Transverse colon (tissue), 4 donors: ENCODE results near the gene CDT1. TPM values are rescaled to one million over a fixed set of nuclear protein-coding genes. Genes with fewer than 3 reads are reported as not detected.

Source experiments
- DNase-seq: peaks from one replicate; pipeline ENCODE4 v3.0.0-alpha.2; 2019
- H3K27ac ChIP-seq, 4 donors: fragments of 200-600 bp; sonication (generic); 2 replicates each; pipeline ENCODE4 v1.5.1; 2016 to 2018; ENCODE audit warnings: inconsistent platforms in 4 of 4
- H3K27me3 ChIP-seq: fragments of 200-600 bp; sonication (generic); 2 replicates; pipeline ENCODE4 v1.5.1; 2017; ENCODE audit warnings: inconsistent platforms
- H3K36me3 ChIP-seq, 4 donors: fragments of 200-600 bp; sonication (generic); 2 replicates each; pipeline ENCODE4 v1.5.1; 2017 to 2019; ENCODE audit warnings: inconsistent platforms in 4 of 4
- H3K4me1 ChIP-seq, 4 donors: fragments of 200-600 bp; sonication (generic); 2 replicates each; pipeline ENCODE4 v1.5.1; 2017 to 2020; ENCODE audit warnings: inconsistent platforms in 4 of 4
- H3K4me3 ChIP-seq, 4 donors: fragments of 200-600 bp; sonication (generic); 1 replicate in 1 of 4; 2 replicates in 3 of 4; pipeline versions ENCODE4 v1.5.1 to v1.6.1; 2017 to 2019; ENCODE audit warnings: inconsistent platforms in 4 of 4
- H3K9me3 ChIP-seq, 2 donors: fragments of 200-600 bp; sonication (generic); 2 replicates each; pipeline ENCODE4 v1.5.1; 2017 to 2019; ENCODE audit warnings: inconsistent platforms in 2 of 2
- EP300 ChIP-seq: sonication (generic); formaldehyde crosslinking; IDR thresholded peaks from one replicate; pipeline ENCODE4 v1.6.1; 2017; ENCODE audit warnings: antibody characterized with exemption, low read depth
- POLR2A ChIP-seq: fragments of 450-650 bp; IDR thresholded peaks from one replicate; pipeline ENCODE4 v1.6.1; 2016; ENCODE audit warnings: antibody characterized with exemption, mild to moderate bottlenecking, moderate library complexity
- POLR2AphosphoS5 ChIP-seq, 3 donors: sonication (generic); formaldehyde crosslinking; IDR thresholded peaks; one replicate each; pipeline ENCODE4 v1.6.1; 2016; ENCODE audit warnings: antibody characterized with exemption in 3 of 3
- WGBS, 2 donors: methylation state at CpG; one replicate each; pipeline ENCODE4 v1.1.5; 2018; ENCODE audit warnings: low coverage in 1 of 2; 5-methylcytosine and 5-hydroxymethylcytosine counted together
- in situ Hi-C, 4 donors: fragments of 200-750 bp; cut with MboI; loops; one replicate each; pipeline versions ENCODE4 v1.15.0 to v1.15.1; 2017; ENCODE audit warnings: low sequenced_read_pairs in 3 of 4, low pct_ligation_motif_present in 1 of 4, low pct_unique_long_range_greater_than_20kb in 1 of 4
- intact Hi-C: fragments of 100-400 bp; cut with DNase I; formaldehyde crosslinking; loops from one replicate; pipeline ENCODE4 v1.15.1; 2023; ENCODE audit warnings: low total_unique reads
- total RNA-seq, 4 donors: library from RNA; depleted of rRNA; stranded (reverse); fragments of >200 nt; gene quantifications; one replicate each; pipeline ENCODE4 v1.1.0, GENCODE V29; 2016
- TF ChIP-seq, protein P1 (sequence below), 5 experiments: fragments of 200-600 bp in 3 of 5; fragments of 450-650 bp in 2 of 5; sonication (generic) in 3 of 5; IDR thresholded peaks; 1 replicate in 2 of 5; 2 replicates in 3 of 5; pipeline ENCODE4 v1.5.1; 2016 to 2017; ENCODE audit warnings: antibody characterized with exemption in 5 of 5, inconsistent platforms in 3 of 5, mild to moderate bottlenecking in 2 of 5, moderate library complexity in 1 of 5

CDT1 gene
- total RNA-seq, 4 donors from 2014 or later = 3.8 to 12.5 (median 6.7) TPM; not detected in 1

DNA sequence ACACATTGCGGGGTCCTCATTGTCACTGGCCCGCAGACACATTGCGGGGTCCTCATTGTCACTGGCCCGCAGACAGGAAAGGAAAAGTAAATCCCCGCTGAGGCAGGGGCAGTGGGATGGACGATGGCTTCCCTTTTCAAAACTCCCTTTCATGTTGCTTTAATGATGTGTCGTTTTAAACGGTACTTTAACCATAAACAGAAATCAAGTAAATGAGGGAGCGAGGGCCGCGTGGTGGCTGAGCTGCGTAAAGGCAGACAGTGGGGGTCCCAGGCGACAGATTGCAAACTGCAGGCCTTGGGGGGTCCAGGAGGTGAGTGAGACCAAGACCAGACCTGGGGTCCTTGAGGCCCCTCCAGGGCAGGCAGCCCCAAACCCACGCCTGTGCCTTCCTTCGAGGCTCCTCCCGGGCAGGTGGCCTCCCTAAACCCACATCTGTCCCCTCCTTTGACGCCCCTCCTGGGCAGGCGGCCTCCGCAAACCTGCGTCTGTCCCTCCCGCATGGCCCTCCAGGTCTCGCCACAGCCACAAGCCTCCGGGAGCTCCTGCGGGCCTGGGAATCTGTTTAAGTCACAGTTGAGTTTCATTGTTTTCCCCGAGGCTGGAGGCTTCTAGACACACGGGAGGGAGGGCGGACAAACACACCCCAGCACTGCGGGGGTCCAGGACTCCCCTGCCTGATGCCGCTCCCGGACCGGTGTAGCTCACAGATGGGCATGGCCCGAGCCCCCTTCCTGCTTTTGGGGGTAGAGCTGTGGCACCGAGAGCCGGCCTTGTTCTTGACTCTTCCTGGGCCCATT lies 25.9 kb upstream of the CDT1 start:
- intact Hi-C loops (no loop called here), in situ Hi-C loops (no loop called here)
- Histone ChIP-seq H3K27me3 (no peaks in the 10 kb centered on the region), H3K36me3 (no peaks in the 10 kb centered on the region), H3K27ac (peak overlapping the region; percentile 90 to 97 (median 94)), H3K9me3 (no peaks in the 10 kb centered on the region), H3K4me1 (peaks cover 61 to 88% (median 71%) of the 10 kb centered on the region in 4 donors), H3K4me3 (no peak overlapping the region)
- WGBS, 2 donors = 61 to 82% methylated on average over 13 to 33 of the region's 34 CpGs
- TF ChIP-seq, protein P1, sequence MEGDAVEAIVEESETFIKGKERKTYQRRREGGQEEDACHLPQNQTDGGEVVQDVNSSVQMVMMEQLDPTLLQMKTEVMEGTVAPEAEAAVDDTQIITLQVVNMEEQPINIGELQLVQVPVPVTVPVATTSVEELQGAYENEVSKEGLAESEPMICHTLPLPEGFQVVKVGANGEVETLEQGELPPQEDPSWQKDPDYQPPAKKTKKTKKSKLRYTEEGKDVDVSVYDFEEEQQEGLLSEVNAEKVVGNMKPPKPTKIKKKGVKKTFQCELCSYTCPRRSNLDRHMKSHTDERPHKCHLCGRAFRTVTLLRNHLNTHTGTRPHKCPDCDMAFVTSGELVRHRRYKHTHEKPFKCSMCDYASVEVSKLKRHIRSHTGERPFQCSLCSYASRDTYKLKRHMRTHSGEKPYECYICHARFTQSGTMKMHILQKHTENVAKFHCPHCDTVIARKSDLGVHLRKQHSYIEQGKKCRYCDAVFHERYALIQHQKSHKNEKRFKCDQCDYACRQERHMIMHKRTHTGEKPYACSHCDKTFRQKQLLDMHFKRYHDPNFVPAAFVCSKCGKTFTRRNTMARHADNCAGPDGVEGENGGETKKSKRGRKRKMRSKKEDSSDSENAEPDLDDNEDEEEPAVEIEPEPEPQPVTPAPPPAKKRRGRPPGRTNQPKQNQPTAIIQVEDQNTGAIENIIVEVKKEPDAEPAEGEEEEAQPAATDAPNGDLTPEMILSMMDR (IDR thresholded peaks at IDR 0.05) = no peak
- TF ChIP-seq POLR2A (no peak), POLR2AphosphoS5 (IDR thresholded peaks at IDR 0.05) (no peak), EP300 (no peak)
- no peak for DNase-seq

DNA sequence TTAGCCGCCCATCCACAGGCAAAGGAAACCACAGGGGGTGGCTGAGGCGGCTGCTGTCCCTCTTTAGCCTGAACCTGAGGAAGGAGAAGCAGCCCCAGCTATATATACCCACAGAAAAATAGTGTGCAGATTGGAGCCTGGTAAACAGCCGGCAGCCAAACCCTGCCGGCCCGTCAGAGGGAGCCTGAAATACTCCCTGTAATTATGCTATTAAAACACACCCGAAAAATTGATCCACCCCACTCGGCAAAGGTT lies 25.4 kb upstream of the CDT1 start:
- DNase-seq = no peak
- intact Hi-C loops = no loop called here
- H3K27me3 ChIP-seq = no peaks in the 10 kb centered on the region
- in situ Hi-C loops = no loop called here
- TF ChIP-seq EP300 (no peak), POLR2A (no peak), POLR2AphosphoS5 (IDR thresholded peaks at IDR 0.05) (no peak)
- TF ChIP-seq, protein P1 (IDR thresholded peaks at IDR 0.05) = no peak
- H3K4me1 ChIP-seq = peaks cover 61 to 88% (median 71%) of the 10 kb centered on the region in 4 donors
- H3K9me3 ChIP-seq = no peaks in the 10 kb centered on the region
- 60 to 76% methylated on average over 1 to 7 of the region's 7 CpGs for WGBS, 2 donors
- no peaks in the 10 kb centered on the region for H3K36me3 ChIP-seq
- H3K27ac ChIP-seq = peak overlapping the region; percentile 90 to 97 (median 94)
- no peak overlapping the region for H3K4me3 ChIP-seq

DNA sequence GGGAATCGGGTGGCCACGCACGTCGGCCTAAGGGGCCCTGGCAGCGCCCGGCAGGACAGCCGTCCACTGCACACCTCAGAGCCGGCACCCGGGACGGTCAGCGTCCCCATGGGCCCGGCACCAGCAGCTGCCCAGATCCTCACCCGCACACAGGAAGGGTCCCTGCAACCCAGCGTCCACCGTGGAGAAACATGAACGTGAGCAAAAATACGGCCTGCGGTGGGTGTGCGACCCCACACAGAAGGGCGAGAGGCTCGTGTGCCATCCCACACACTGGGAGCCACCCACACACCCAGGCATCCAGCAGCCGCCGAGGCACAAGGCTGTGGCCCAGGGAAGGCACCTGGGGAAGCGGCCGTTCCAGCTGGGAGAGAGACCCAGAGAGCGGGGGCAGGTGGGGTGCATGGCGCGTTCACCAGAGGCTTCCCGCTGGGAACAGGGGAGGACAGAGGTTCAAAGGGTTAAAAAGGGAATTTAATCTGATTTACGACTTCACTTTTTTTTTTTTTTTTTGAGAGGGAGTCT lies 25.0 kb upstream of the CDT1 start:
- Histone ChIP-seq H3K4me3 (no peak overlapping the region), H3K27ac (peak overlapping the region; percentile 90 to 97 (median 94)), H3K27me3 (no peaks in the 10 kb centered on the region), H3K36me3 (no peaks in the 10 kb centered on the region), H3K9me3 (no peaks in the 10 kb centered on the region), H3K4me1 (peaks cover 60 to 88% (median 70%) of the 10 kb centered on the region in 4 donors)
- intact Hi-C loops (no loop called here), in situ Hi-C loops (no loop called here)
- WGBS, 2 donors = 86% methylated on average over 29 of the region's 30 CpGs; no CpG with 5 or more reads in 1 of the 2 donors
- no peak for TF ChIP-seq POLR2A
- no peak for TF ChIP-seq POLR2AphosphoS5 (IDR thresholded peaks at IDR 0.05)
- no peak for TF ChIP-seq EP300
- DNase-seq = no peak

DNA sequence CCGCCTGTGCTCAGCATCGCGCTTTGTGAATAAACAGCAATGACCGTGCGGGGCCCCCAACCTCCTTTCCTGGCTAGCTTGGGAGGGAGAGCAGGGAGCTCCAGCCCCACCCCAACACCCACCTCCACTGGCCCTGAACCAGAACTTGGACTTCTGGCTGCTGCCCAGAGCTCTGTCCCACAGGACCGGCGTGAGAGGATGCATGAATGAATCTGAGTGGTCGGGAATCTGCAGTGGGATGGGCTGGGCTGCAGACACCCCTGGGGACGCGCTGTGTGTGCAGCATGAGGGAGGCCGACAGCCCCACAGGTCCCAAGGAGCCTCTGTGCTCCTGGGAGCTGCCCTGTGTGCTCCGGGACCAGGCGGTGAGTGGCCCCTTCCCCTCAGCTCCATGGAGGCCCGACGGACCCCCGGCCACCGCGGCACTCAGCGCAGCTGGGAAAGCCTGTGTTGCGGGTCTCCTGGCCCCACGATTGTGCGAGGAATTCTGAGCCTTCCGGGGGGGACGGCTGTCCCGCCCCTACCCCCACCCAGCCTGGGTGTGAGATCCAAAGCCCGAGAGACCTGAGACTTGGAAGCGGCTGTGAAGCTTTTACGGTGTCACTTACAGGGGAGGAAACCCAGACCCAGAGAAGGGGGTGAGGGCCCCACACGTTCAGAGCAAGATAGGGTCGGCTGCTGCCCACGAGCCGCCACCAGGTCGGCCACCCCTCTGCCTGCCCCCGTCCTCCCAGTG lies 24.0 kb upstream of the CDT1 start:
- peaks cover 50 to 84% (median 66%) of the 10 kb centered on the region in 4 donors for H3K4me1 ChIP-seq
- DNase-seq = no peak
- H3K27me3 ChIP-seq = no peaks in the 10 kb centered on the region
- H3K4me3 ChIP-seq = peak overlapping the region in 1 of 4 donors; percentile 1
- no peaks in the 10 kb centered on the region for H3K9me3 ChIP-seq
- TF ChIP-seq POLR2A (no peak), EP300 (no peak), POLR2AphosphoS5 (IDR thresholded peaks at IDR 0.05) (no peak)
- TF ChIP-seq, protein P1 (IDR thresholded peaks at IDR 0.05) = no peak
- 49% methylated on average over 29 of the region's 34 CpGs; no CpG with 5 or more reads in 1 of the 2 donors for WGBS, 2 donors
- H3K27ac ChIP-seq = peak overlapping the region; percentile 90 to 97 (median 94)
- H3K36me3 ChIP-seq = no peaks in the 10 kb centered on the region
- in situ Hi-C loops = no loop called here
- intact Hi-C loops = no loop called here
